ENCODE results near the gene FHAD1.
"Not testable (repeated sequence)": the region's sequence is repeated elsewhere in the genome, so short reads cannot be mapped to it uniquely, and the experiment has no call there.

FHAD1 gene

DNA sequence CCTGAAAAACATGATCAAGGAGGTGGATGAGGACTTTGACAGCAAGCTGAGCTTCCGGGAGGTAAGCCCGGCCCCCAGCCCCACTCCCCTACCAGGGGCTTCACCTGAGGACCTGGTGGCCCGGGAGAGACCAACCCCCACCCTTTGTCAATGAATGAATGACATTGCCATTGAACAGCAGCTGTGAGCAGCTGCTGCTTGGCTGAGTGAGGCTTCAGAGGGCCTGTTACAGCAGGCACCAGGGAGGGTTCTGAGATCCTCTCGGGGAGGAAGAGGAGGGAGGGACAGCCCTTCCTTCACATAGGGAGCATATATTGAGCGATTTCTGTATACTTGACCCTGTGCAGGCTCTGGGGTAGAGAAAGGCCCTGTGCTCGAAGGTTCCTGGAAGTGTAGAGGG is 178.9 kb downstream of the FHAD1 start:
- H3K27ac ChIP-seq (ENCODE audit: low read length): no peak overlapping the region
- H3K4me2 ChIP-seq (ENCODE audit: low read depth, low read length): no peak overlapping the region

GRCh38 chr1:15426492-15427279 is 179.7 kb downstream of the FHAD1 start:
- Histone ChIP-seq H3K36me3 (replicated peaks; ENCODE audit: insufficient read depth, low read length) (no peaks in the 10 kb centered on the region), H3F3A (ENCODE audit: insufficient read depth, low read length) (no peaks in the 10 kb centered on the region), H2AFZ (ENCODE audit: low read length) (no peak overlapping the region), H3K9me3 (replicated peaks; ENCODE audit: insufficient read depth, low read length) (no peaks in the 10 kb centered on the region), H3K27me3 (replicated peaks; ENCODE audit: insufficient read depth, low read length) (no peaks in the 10 kb centered on the region), H3K79me2 (ENCODE audit: low read length) (no peaks in the 10 kb centered on the region), H3K27ac (ENCODE audit: low read length) (no peak overlapping the region), H3K4me1 (ENCODE audit: low read length) (no peaks in the 10 kb centered on the region), H3K9me2 (replicated peaks; ENCODE audit: insufficient read depth, low read length) (no peaks in the 10 kb centered on the region), H3K4me3 (ENCODE audit: low read length) (no peak overlapping the region), H3K4me2 (ENCODE audit: low read depth, low read length) (no peak overlapping the region), H3K9ac (ENCODE audit: low read length) (no peak overlapping the region), H4K20me1 (ENCODE audit: insufficient read depth, low read length) (no peaks in the 10 kb centered on the region)
- TF ChIP-seq, protein P1, sequence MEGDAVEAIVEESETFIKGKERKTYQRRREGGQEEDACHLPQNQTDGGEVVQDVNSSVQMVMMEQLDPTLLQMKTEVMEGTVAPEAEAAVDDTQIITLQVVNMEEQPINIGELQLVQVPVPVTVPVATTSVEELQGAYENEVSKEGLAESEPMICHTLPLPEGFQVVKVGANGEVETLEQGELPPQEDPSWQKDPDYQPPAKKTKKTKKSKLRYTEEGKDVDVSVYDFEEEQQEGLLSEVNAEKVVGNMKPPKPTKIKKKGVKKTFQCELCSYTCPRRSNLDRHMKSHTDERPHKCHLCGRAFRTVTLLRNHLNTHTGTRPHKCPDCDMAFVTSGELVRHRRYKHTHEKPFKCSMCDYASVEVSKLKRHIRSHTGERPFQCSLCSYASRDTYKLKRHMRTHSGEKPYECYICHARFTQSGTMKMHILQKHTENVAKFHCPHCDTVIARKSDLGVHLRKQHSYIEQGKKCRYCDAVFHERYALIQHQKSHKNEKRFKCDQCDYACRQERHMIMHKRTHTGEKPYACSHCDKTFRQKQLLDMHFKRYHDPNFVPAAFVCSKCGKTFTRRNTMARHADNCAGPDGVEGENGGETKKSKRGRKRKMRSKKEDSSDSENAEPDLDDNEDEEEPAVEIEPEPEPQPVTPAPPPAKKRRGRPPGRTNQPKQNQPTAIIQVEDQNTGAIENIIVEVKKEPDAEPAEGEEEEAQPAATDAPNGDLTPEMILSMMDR (IDR thresholded peaks at IDR 0.05; ENCODE audit: low read length): no peak
- TF ChIP-seq EZH2 (optimal IDR thresholded peaks at IDR 0.05; ENCODE audit: low read depth, low read length): no peak
- TF ChIP-seq EZH2phosphoT487 (IDR thresholded peaks at IDR 0.05; ENCODE audit: low read length): no peak
- DNase-seq: no peak

More for the DNA sequence above, 178.9 kb downstream of the FHAD1 start:
- Histone ChIP-seq H3K9ac (ENCODE audit: low read length) (no peak overlapping the region), H3K36me3 (replicated peaks; ENCODE audit: insufficient read depth, low read length) (no peaks in the 10 kb centered on the region), H4K20me1 (ENCODE audit: insufficient read depth, low read length) (no peaks in the 10 kb centered on the region), H3K9me3 (replicated peaks; ENCODE audit: insufficient read depth, low read length) (no peaks in the 10 kb centered on the region), H3F3A (ENCODE audit: insufficient read depth, low read length) (no peaks in the 10 kb centered on the region), H3K79me2 (ENCODE audit: low read length) (0 out of 2 replicates have a peak, but pooled peaks cover 4% of the 10 kb centered on the region), H3K4me1 (ENCODE audit: low read length) (no peaks in the 10 kb centered on the region), H3K4me3 (ENCODE audit: low read length) (no peak overlapping the region), H2AFZ (ENCODE audit: low read length) (no peak overlapping the region), H3K27me3 (replicated peaks; ENCODE audit: insufficient read depth, low read length) (no peaks in the 10 kb centered on the region), H3K9me2 (replicated peaks; ENCODE audit: insufficient read depth, low read length) (no peaks in the 10 kb centered on the region)
- no peak for TF ChIP-seq EZH2 (optimal IDR thresholded peaks at IDR 0.05; ENCODE audit: low read depth, low read length)
- TF ChIP-seq, protein P1 (IDR thresholded peaks at IDR 0.05; ENCODE audit: low read length): no peak
- no peak for TF ChIP-seq EZH2phosphoT487 (IDR thresholded peaks at IDR 0.05; ENCODE audit: low read length)
- DNase-seq: no peak

- Histone ChIP-seq H3K9me2 (replicated peaks; ENCODE audit: insufficient read depth, low read length) (no peaks in the 10 kb centered on the region), H2AFZ (ENCODE audit: low read length) (no peak overlapping the region), H3K9ac (ENCODE audit: low read length) (no peak overlapping the region), H4K20me1 (ENCODE audit: insufficient read depth, low read length) (no peaks in the 10 kb centered on the region), H3K27me3 (replicated peaks; ENCODE audit: insufficient read depth, low read length) (no peaks in the 10 kb centered on the region), H3K36me3 (replicated peaks; ENCODE audit: insufficient read depth, low read length) (no peaks in the 10 kb centered on the region), H3K4me1 (ENCODE audit: low read length) (no peaks in the 10 kb centered on the region), H3F3A (ENCODE audit: insufficient read depth, low read length) (no peaks in the 10 kb centered on the region), H3K27ac (ENCODE audit: low read length) (no peak overlapping the region), H3K4me2 (ENCODE audit: low read depth, low read length) (no peak overlapping the region), H3K9me3 (replicated peaks; ENCODE audit: insufficient read depth, low read length) (no peaks in the 10 kb centered on the region), H3K4me3 (ENCODE audit: low read length) (no peak overlapping the region), H3K79me2 (ENCODE audit: low read length) (no peaks in the 10 kb centered on the region)
- TF ChIP-seq EZH2phosphoT487 (IDR thresholded peaks at IDR 0.05; ENCODE audit: low read length) (no peak), EZH2 (optimal IDR thresholded peaks at IDR 0.05; ENCODE audit: low read depth, low read length) (no peak)
- TF ChIP-seq, protein P1 (IDR thresholded peaks at IDR 0.05; ENCODE audit: low read length): no peak
- DNase-seq: no peak
These were observed 180.2 kb downstream of the FHAD1 start for GRCh38 chr1:15427280-15427666.

DNA sequence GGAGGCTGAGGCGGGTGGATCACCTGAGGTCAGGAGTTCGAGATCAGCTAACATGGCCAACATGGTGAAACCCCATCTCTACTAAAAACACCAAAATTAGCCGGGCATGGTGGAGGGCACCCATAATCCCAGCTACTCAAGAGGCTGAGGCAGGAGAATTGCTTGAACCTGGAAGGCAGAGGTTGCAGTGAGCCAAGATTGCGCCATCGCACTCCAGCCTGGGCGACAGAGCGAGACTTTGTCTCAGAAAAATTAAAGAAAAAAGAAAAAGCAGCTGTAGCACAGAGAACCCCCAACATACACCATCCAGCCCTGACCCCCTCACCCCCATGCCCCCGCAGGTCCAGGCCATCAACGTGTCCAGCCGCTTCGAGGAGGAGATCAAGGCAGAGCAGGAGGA is 181.2 kb downstream of the FHAD1 start:
- H3K4me1 ChIP-seq (ENCODE audit: low read length); H3K9me3 ChIP-seq (replicated peaks; ENCODE audit: insufficient read depth, low read length); H3K79me2 ChIP-seq (ENCODE audit: low read length); H3K4me3 ChIP-seq (ENCODE audit: low read length); H3K4me2 ChIP-seq (ENCODE audit: low read depth, low read length); H3K9me2 ChIP-seq (replicated peaks; ENCODE audit: insufficient read depth, low read length); H3K27me3 ChIP-seq (replicated peaks; ENCODE audit: insufficient read depth, low read length); H3K36me3 ChIP-seq (replicated peaks; ENCODE audit: insufficient read depth, low read length); H3K27ac ChIP-seq (ENCODE audit: low read length); H3K9ac ChIP-seq (ENCODE audit: low read length); DNase-seq; H3F3A ChIP-seq (ENCODE audit: insufficient read depth, low read length); H4K20me1 ChIP-seq (ENCODE audit: insufficient read depth, low read length); H2AFZ ChIP-seq (ENCODE audit: low read length): not testable (repeated sequence)

All from MM.1S (cell line).